ENCODE results near the gene CST9. TPM values are rescaled to one million over a fixed set of nuclear protein-coding genes. Genes with fewer than 3 reads are reported as not detected.

Gene CST9, protein sequence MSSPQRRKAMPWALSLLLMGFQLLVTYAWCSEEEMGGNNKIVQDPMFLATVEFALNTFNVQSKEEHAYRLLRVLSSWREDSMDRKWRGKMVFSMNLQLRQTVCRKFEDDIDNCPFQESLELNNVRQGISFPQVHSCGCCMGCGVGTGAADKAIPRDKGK
- total RNA-seq, result not detected
- long read RNA-seq, result 0 reads

DNA sequence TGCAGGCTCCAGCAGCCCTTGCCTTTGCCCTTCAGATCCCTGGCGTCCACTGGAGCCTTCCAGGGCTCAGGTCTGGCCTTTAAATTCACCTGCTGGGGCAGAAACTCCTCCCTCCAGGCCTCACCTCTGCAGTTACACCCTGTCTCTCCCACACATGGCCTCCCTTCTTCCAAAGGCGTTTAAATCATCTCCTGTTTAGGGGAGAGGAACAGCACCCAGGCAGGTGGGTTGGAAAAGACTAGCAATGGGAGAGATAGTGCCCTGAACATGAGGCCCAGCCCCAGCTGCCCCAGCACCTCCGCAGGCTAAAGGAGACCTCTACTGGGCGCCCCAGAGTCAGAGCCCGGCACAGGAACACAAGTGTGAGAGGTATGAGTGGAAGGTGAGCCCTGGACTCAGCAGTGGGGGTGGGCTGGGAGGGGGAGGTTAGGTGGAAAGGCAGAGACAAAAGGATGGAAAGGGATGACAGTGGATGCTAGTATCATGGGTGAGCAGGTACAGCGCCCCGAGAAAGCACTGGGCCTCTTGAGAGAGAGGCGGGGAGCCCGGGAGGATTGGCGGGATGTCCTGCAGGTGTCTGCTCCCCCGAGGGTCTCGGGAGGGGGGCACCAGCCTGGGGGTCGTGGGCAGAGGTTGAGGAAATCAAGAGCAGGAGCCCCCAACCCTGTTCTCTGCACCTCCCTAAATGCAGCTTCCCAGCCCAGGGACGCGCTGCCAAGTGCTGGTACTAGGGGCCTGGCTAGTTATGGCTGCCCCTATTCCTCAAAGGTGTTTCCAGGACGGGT, at the start of gene CST9:
TSS of gene CST9 (minus strand) at position 51 of the 785 bp plus-strand sequence. CDS start 53 bp downstream, outside the sequence.
- intact Hi-C loops (cut with DNase I, micrococcal nuclease), result loop anchor here in 1 of 2 donors (5.0 to 10.0 kb wide), 2 partner anchors 164 to 921 kb away; no protein-coding TSS in a partner anchor
- ATAC-seq (no peak), DNase-seq (no peak)

DNA sequence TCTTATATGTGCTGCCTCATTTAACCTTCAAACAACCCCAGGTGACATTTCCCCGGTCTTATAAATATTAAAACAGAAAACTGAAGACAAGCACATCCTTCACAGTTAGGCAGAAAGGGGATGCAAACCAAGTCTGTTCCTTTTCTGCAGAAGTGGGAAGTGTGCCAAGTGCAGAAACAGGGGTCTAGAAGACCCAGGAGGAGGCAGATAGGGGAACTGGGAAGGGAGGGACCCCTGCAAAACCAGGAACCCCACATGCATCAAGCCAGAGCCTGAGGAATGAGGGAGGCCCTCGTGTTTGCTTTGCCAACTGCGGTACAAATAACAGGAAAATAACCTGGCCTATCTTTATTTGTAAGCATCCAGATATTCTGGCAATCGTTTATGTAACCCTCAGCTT, 49.0 kb upstream of the CST9 start:
- DNase-seq (no peak), ATAC-seq (no peak)
- intact Hi-C loops (cut with DNase I, micrococcal nuclease), result no loop called here

DNA sequence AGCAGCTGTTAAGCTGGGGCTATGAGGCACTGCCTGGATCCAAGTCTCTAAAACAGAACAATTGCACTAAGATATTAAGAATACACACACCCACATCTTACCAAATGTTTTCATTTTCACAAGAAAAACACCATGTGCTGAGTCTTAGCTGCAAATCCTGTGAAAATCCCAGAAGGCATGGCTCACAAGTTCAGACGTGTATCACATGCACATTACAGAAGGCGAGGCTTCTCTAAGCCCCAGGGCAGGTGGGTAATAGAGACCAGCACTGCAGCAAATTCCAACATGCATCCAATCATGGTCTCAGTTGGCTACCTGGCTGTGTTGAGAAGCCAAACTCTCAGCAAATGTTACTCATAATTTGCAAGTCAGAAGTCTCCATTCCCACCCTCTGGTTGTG, 48.3 kb upstream of the CST9 start:
- ATAC-seq, result no peak
- DNase-seq, result no peak
- intact Hi-C loops (cut with DNase I, micrococcal nuclease), result no loop called here

DNA sequence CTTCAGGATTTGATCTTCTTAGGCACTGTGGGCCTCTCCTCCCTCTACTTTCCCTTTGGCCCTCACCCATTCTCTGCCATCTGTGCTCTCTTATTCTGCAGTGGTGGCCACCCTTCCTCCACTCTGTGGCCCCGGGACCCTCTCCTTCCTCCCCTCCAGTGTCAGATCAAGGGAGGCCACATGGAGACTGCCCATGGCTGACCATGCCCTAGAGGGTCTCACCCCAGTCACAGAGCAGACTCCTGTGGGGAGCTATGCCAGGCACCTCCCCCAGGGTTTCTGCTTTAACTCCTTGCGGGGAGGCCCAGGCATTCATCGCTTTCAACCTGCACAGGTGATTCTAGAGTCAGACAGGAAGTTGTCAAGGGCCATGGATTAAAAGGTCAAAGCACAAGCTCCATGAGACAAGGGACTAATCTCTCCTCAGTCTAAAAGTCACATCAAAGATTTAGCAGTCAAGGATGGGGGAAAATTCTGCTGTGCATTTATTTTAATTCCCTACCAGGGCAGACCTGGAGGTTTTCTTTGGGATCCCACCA, 47.8 kb upstream of the CST9 start:
- no peak for DNase-seq
- intact Hi-C loops (cut with DNase I, micrococcal nuclease), result no loop called here
- ATAC-seq, result no peak

DNA sequence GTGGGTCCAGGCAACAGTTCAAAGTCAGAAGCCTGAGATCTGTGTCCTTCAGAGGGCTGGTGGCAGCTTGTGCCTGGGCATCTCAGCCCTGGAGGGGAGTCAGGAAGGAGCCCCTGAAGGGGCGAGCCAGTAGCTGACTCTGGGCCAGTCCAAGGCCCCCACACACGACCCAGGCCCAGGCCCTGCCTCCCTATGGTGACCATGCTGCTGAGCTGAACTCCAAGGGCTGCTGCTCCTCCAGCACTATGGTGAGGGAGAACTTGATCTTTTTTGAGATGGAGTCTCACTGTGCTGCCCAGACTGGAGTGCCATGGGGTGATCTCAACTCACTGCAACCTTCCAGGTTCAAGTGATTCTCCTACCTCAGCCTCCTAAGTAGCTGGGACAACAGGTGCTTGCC, 47.2 kb upstream of the CST9 start:
- no peak for DNase-seq
- ATAC-seq, result no peak
- intact Hi-C loops (cut with DNase I, micrococcal nuclease), result no loop called here

DNA sequence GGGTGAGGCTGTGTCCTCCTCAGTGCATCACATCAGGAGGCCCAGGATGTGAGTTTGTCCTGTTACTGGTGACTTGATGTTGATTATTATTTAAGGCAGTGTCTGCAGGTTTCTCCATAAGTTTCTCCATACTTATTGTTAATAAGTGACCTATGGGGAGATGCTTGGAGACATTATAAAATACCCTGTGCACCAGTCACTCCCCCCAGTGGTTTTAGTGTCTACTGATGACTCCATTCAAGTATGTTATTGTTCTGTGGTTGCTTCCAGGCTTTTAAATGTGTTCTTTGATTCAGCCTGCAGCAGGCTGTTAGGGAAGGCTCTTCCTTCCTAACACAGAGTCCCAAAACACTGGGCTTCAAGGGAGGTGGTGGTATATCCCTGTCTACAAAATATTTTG, 46.7 kb upstream of the CST9 start:
- intact Hi-C loops (cut with DNase I, micrococcal nuclease), result no loop called here

DNA sequence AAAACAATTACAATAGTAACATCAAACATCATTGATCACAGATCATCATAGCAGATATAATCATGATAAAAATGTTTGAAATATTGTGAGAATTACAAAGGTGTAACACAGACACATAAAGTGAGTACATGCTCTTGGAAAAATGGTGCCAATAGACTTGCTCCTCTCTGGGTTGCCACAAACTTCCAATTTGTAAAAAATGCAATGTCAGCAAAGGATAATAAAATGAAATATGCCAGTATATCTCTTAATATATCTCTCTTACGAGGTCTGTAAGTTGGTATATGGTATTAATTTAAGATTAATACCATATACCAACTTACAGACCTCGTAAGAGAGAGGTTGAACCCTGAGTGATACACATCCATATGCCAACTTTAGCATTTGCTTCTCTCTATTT, 45.4 kb upstream of the CST9 start:
- ATAC-seq, result no peak
- DNase-seq, result no peak
- intact Hi-C loops (cut with DNase I, micrococcal nuclease), result no loop called here

More for the DNA sequence above, 46.7 kb upstream of the CST9 start:
- DNase-seq, result no peak
- no peak for ATAC-seq

DNA sequence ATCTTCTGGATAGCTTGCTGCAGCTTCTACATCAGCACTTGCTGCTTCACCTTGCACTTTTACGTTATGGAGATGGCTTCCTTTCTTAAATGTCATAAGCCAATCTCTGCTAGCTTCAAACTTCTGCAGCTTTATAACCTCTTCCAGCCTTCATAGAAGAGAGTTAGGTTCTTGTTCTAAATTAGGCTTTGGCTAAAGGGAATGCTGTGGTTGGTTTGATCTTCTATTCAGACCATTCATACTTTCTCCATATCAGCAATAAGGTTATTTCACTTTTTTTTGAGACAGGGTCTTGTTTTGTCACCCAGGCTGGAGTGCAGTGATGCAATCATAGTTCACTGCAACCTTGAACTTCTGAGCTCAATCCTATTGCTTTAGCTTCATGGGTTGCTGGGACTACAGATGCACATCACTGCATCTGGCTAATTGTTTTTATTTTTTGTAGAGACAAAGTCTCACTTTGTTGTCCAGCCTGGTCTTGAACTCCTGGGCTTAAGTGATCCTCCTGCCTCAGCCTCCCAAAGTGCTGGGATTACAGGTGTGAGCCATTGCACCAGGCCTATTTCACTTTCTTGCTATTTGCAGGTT, 44.2 kb upstream of the CST9 start:
- intact Hi-C loops (cut with DNase I, micrococcal nuclease), result no loop called here
- ATAC-seq (no peak), DNase-seq (no peak)

DNA sequence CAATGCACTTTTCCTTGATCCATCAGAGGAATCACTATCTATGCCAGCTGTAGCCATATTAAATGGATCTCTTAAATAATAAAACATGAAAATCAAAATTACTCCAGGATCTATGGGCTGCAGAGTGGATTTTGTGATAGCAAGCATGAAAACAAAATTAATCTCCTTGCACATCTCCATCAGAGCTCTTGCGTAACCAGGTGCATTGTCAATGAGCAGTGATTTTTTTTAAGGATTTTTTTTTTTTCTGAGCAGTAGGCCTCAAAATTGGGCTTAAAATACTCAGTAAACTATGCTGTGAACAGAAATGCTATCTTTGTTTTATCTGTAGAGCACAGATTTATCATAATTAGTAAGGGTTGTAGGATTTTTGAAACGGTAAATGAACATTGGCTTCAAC, 43.5 kb upstream of the CST9 start:
- intact Hi-C loops (cut with DNase I, micrococcal nuclease), result no loop called here
- DNase-seq (no peak), ATAC-seq (no peak)

DNA sequence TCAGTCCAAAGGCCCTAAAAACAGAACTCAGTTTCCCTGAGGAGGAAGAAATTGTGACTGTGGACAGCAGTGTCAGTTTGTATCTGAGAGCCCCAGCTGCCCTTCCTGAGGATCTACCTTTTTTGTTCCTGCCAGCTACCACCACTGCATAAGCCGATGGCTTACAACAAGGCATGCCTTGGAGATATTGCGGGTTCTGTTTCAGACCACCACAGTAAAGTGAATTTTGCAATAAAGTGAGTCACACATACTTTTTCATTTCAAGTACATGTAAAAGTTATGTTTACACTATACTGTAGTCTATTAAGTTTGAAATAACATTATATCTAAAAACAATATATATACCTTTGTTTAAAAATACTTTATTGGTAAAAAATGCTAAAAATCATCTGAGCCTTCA, 41.6 kb upstream of the CST9 start:
- no peak for ATAC-seq
- intact Hi-C loops (cut with DNase I, micrococcal nuclease), result no loop called here
- no peak for DNase-seq

DNA sequence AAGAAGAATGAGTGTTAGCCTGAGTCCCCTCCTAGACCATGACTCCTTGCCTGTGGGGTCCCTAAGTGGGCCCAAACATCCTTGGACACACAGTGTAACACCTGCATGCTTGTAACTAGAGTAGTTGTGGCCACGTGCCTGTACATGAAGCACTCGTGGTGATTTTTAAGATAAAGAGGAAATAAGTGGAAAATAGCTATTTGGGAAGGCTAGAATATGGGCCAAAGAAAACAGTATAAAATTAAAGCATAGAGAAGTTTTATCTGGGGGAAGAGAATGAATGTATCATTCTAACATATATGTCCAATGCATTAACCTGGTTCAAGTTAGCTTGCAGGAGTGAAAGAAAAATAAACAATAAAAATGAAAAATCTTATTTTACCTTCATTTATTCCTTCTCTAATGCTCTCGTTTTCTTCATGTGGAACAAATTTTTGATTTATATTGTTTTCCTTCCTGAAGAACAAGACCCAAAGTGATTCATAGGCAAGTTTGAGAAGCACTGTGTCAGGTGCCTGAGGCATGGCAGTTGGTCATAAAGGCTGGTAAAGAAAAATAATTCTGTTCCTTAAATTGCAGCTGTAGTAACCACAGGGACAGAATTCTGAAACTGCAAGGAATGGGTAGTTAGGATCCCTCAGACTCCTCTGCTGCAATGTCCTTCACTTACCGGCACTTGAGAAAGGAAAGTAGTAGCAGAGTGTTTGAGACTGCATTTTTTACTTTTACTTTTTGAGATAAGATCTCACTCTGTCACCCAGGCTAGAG, 40.6 kb upstream of the CST9 start:
- ATAC-seq, result no peak
- DNase-seq, result no peak
- intact Hi-C loops (cut with DNase I, micrococcal nuclease), result no loop called here

DNA sequence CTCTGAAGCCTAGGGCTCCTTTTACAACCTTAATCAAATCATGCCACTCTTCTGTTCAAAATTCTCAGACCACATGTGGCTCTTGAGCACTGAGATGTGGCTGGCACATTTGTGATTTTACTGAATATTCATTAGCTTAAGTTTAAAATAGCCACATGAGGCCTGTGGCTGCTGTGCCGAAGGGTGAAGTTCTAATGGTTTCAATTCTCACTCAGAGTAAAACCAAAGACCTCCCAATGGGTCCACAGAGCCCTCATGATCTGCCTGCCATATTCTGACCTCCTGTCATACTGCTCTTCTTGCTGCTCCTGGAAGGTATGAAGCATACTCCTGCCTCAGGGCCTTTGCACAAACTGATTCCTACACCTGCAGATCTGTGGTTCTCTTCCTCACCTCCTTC, 39.9 kb upstream of the CST9 start:
- ATAC-seq (no peak), DNase-seq (no peak)
- intact Hi-C loops (cut with DNase I, micrococcal nuclease), result no loop called here

DNA sequence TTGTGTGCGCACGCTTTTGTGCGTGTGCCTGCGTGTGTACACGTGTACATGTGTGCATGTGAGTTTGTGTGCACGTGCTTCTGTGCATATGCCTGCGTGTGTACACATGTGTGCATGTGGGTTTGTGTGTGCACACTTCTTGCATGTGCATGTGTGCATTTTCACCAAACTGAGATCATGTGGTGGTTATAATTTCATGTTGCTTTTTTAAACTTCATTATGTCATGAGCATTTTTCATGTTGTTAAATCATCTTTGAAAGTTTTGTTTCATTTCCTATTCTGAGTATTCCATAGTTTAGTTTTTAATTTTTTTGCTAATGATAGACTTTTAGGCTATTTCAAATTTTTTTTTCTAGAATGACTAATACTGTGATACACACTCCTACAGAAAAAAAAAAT, 38.4 kb upstream of the CST9 start:
- intact Hi-C loops (cut with DNase I, micrococcal nuclease), result no loop called here
- ATAC-seq (no peak), DNase-seq (no peak)

DNA sequence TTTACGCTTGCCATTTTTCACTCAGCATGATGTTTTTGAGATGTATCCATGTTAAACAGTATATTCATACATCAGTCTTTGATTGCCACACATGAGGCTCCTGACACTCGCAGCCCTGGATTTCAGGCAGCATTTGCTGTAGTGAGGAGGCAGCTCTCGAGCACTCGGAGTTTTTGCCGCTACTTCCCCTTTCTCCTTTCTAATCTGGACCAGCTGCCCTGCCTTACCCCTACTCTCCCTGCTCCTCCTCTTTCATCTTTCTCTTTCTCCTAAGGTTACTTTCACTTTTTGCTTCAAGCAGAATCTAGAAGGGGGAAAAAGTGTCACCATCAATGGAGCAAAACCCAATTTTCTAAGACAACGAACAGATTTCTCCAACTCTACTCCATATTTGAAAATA, 37.9 kb upstream of the CST9 start:
- DNase-seq, result no peak
- intact Hi-C loops (cut with DNase I, micrococcal nuclease), result no loop called here
- ATAC-seq, result no peak

DNA sequence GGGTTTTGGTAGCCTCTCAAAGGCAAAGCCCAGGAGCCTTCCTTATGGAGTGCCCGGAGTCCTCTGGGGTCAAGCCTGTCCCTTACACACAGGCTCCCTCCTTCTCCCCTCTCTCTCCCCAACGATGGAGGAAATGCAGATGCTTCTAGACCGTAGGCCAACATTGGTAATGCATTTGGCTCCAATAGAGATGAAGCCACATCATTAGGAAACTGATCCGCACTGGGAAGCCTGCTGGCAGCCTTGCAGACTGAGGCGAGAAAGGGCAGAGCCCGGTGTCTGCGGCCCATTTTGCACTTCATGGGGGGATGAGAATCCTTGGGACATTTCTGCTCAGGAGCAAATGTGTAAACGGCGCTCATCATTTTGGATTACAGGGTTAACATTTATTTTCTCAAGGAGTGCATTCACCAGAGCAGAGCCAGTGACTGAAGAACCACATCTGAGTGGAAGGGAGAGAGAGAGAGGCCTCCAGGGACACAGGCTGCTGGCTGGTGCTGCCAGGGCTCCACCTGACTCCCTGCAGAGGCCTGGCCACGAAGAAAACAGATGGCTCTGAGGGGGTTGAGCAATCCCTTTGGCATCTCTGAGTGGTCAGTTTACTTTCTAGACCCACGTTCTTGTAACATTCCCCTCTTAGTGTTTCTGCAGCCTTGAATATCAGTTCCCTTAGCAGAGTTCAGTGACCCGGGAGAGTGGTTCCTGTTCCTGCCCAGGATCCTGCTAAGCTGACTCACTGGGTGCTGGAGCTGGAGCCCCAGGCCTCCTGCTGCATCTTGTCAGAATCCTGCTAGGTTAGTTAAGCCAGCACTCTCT, 36.4 kb upstream of the CST9 start:
- no peak for ATAC-seq

DNA sequence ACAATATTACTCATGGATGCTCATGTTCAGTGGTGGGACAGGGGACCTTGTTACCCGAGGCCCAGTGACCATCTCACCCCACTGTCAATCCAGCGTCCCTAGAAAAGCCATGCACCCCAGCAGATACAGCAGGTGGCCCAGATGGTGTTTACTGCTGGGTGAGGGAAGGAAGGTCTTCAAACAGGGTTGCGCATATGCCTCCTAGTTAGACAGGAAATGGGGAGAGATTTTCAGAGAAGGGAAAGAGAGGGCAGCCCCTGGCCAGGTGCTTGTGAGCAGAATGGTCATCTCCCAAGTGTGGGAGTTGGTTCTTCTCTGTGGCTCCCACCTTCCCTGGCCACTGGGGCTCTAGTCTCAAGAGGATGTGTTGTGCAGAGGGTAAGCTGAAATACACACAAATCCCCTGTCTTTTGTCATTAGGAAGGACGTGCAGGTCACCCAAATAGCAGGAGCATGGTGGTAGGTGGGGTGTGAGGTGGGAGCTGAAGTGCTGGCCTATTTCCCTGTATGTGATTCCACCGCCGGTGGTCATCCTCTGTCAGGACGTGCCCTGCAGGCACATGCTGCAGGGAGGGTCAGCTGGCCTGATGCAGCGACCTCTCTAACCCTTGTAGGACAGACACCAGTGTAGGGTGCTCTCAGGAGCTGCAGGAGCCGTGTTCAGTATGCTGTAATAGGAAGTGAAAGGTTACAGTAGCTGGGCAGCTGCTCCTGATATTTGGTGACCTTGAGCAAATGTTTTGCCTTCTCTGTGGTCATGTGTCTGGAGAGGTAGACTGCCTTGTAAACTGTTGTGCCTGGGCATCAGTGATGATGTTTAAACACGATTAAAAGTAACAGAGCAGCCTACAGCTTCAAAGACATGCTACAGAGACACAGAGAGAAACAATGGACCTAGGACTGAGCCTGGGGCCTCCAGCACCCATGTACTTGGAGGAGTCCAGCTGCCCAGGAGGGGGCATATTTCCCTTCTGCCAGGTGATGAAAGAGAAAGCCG, 35.3 kb upstream of the CST9 start:
- DNase-seq, result no peak
- ATAC-seq, result no peak
- intact Hi-C loops (cut with DNase I, micrococcal nuclease), result no loop called here

More for the DNA sequence above, 36.4 kb upstream of the CST9 start:
- DNase-seq, result no peak
- intact Hi-C loops (cut with DNase I, micrococcal nuclease), result no loop called here

DNA sequence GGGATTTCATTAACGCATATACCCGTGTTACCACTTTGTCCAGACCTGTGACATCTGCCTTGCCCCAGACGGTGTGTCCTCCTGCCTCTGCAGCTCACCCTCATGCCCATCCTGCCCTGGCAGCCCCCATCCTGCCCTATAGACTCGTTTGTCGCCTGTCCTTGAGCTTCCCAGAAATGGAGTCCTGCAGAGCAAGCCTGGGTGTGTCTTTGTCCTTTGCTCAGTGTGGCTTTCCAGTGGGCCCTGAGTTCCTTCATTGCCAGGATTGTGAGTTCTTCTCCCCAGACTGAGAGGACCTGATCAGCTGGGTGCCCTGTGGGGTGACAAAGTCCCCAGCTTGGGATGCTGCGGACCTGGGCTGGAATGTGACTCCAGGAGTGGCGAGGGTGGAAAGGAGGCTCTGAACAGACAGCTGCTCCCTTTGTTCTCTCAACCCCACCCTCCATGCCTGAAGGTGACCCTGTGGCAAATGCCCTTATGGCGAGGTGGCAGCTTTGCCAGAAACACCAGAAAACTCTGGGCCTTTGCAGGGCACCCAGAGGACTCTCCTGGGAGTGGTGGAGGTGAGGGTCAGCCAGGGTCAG, 34.4 kb upstream of the CST9 start:
- no peak for DNase-seq
- intact Hi-C loops (cut with DNase I, micrococcal nuclease), result no loop called here
- ATAC-seq, result no peak

Measured in left colon (tissue), 2 donors.